ENCODE data around the gene PAK1. TPM values are rescaled to one million over a fixed set of nuclear protein-coding genes. Genes with fewer than 3 reads are reported as not detected.

The PAK1 gene
- total and polyA plus RNA-seq, 2 of the 8 experiments (the other 6 are each of a cell fraction or from before 2014, with no cell fraction given) = 87.7 to 151 TPM

DNA sequence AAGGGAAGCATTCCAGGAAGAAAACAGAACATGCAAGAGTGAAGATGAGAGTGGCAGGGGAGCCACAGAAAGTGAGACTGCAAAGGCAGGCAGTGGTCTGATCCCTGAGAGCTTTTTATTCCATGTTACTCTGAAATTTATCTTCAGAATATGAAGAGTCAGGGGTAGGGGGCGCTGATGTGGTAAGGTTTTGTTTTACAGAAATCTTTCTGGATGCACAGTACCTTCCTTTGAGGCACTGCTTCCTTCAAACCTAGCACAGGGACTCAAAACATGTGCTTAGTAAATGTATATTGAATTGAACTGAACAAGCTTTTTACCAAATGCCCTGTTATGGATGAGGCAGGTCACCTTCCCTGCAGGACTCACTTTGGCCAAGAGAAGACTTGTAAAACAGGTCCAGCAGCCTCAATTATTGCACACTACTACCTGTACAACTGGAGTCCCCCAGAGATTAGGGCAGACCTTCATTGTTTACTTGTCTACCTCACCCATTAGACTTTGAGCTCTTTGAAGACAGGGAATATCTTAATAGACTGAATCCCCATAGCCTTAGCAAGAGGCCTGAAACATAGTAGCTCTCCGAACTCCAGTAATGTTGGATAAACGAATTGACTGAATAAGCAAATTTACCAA lies 2.2 kb downstream of the PAK1 start:
- Histone ChIP-seq H4K20me1 (replicated peaks in 1 of 2; ENCODE audit: control insufficient read depth in 1 of 2, insufficient read depth in 2 of 2, low read length in 2 of 2) (no peaks in the 10 kb centered on the region), H3K4ac (replicated peaks; ENCODE audit: insufficient read length, low read depth, low read length) (peak overlapping the region; percentile 46), H3K23ac (ENCODE audit: insufficient read length) (no peak overlapping the region), H3K9me3 (ENCODE audit: insufficient read depth in 2 of 2, low read depth in 1 of 2, low read length in 1 of 2) (no peaks in the 10 kb centered on the region), H2AK5ac (ENCODE audit: low read depth, low read length) (no peak overlapping the region; the same call in 1 of the 2 replicates), H2BK120ac (replicated peaks; ENCODE audit: low read depth, low read length) (peak overlapping the region; percentile 6), H3K79me2 (ENCODE audit: control insufficient read depth in 1 of 2, insufficient read depth in 2 of 2, low read length in 2 of 2) (peaks cover 7 to 49% of the 10 kb centered on the region in 2 experiments), H3K56ac (replicated peaks; ENCODE audit: insufficient read length, low read depth, low read length) (no peak overlapping the region), H3K14ac (ENCODE audit: insufficient read length) (no peak overlapping the region), H4K5ac (ENCODE audit: insufficient read length, low read depth, low read length) (peak overlapping the region; percentile 3), H4K91ac (replicated peaks; ENCODE audit: insufficient read length, low read length) (peak overlapping the region; percentile 81), H3K27me3 (replicated peaks in 1 of 4; ENCODE audit: control insufficient read depth in 3 of 4, extremely low read depth in 1 of 4, insufficient read depth in 3 of 4, low read length in 3 of 4) (no peaks in the 10 kb centered on the region), H3K18ac (ENCODE audit: extremely low read depth, low read length) (peak overlapping the region; percentile 73; the same call in 1 of the 2 replicates), H2BK5ac (ENCODE audit: low read depth, low read length) (peak overlapping the region; percentile 81), H2BK12ac (ENCODE audit: low read depth, low read length) (peak overlapping the region; percentile 84), H3K23me2 (ENCODE audit: low read depth, low read length) (peaks cover 3% of the 10 kb centered on the region; the same call in 1 of the 2 replicates), H2BK20ac (ENCODE audit: low read length) (peak overlapping the region; percentile 68; the same call in 1 of the 2 replicates), H3K4me3 (ENCODE audit: extremely low read depth in 1 of 4, insufficient read depth in 2 of 4, low read depth in 3 of 4, low read length in 4 of 4) (peak overlapping the region in 2 of 4 experiments; percentile 83 to 86; a peak in 4 of 8 replicates), H3K9ac (replicated peaks in 1 of 4; ENCODE audit: extremely low read depth in 1 of 4, low read depth in 3 of 4, low read length in 3 of 4) (no peak overlapping the region; a peak in 1 of 7 replicates), H3K4me2 (ENCODE audit: insufficient read depth in 1 of 2, low read depth in 2 of 2, low read length in 2 of 2) (peak overlapping the region; percentile 64 to 78), H3K79me1 (ENCODE audit: low read depth, low read length) (no peaks in the 10 kb centered on the region), H3K4me1 (replicated peaks in 1 of 4; ENCODE audit: control insufficient read depth in 3 of 4, insufficient read depth in 4 of 4, low read length in 3 of 4) (peaks cover 11 to 35% (median 14%) of the 10 kb centered on the region in 4 experiments; a peak in 6 of 7 replicates), H2AFZ (ENCODE audit: low read length) (no peak overlapping the region), H4K8ac (ENCODE audit: extremely low read depth, insufficient read depth, low read length) (no peak overlapping the region), H2BK15ac (ENCODE audit: low read length) (no peak overlapping the region), H3K27ac (ENCODE audit: low read depth, low read length) (peak overlapping the region; percentile 20; the same call in 1 of the 2 replicates), H3K36me3 (ENCODE audit: control insufficient read depth in 2 of 4, insufficient read depth in 4 of 4, low read length in 3 of 4) (no peaks in the 10 kb centered on the region)
- CTCF ChIA-PET (ENCODE audit: partially characterized antibody) = interaction anchor here (0.6 to 3.1 kb wide), 38 partner anchors 9 to 570 kb away, joined by 3 to 22 read pairs (median 4); no protein-coding TSS in a partner anchor
- WGBS, 2 experiments (ENCODE audit: extremely low coverage in 1 of 2, insufficient coverage in 1 of 2, insufficient read length in 1 of 2, insufficient replicate concordance in 2 of 2, low coverage in 1 of 2, low lambda C conversion rate in 2 of 2, missing lambda C conversion rate in 1 of 2) = 32% methylated on average over 3 of the region's 3 CpGs; no CpG with 5 or more reads in 1 of the 2 experiments
- FAIRE-seq = no peak
- TF ChIP-seq TAF7 (optimal IDR thresholded peaks at IDR 0.05; ENCODE audit: borderline replicate concordance, low read depth, low read length) (no peak), RBBP5 (IDR thresholded peaks at IDR 0.05; ENCODE audit: borderline replicate concordance, low read depth, low read length) (no peak), RAD21 (IDR thresholded peaks at IDR 0.05 in 1 of 2, conservative IDR thresholded peaks at IDR 0.05 in 1 of 2; ENCODE audit: low read depth in 2 of 2, low read length in 2 of 2) (peak; percentile 24 to 35; a peak in 2 of 4 replicates), HDAC6 (IDR thresholded peaks at IDR 0.05; ENCODE audit: low read depth, low read length) (no peak)
- TF ChIP-seq, protein P1, sequence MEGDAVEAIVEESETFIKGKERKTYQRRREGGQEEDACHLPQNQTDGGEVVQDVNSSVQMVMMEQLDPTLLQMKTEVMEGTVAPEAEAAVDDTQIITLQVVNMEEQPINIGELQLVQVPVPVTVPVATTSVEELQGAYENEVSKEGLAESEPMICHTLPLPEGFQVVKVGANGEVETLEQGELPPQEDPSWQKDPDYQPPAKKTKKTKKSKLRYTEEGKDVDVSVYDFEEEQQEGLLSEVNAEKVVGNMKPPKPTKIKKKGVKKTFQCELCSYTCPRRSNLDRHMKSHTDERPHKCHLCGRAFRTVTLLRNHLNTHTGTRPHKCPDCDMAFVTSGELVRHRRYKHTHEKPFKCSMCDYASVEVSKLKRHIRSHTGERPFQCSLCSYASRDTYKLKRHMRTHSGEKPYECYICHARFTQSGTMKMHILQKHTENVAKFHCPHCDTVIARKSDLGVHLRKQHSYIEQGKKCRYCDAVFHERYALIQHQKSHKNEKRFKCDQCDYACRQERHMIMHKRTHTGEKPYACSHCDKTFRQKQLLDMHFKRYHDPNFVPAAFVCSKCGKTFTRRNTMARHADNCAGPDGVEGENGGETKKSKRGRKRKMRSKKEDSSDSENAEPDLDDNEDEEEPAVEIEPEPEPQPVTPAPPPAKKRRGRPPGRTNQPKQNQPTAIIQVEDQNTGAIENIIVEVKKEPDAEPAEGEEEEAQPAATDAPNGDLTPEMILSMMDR (IDR thresholded peaks at IDR 0.05; ENCODE audit: control extremely low read depth in 1 of 3, insufficient read depth in 1 of 3, low read depth in 1 of 3, low read length in 3 of 3) = peak in 1 of 3 experiments; percentile 19; a peak in 2 of 4 replicates
- no peak for DNase-seq (ENCODE audit: low read depth in 1 of 2, low spot score in 2 of 2)
- POLR2A ChIA-PET (ENCODE audit: partially characterized antibody) = interaction anchor here (0.8 to 3.1 kb wide), 18 partner anchors 8 to 273 kb away, joined by 3 to 21 read pairs (median 4); no protein-coding TSS in a partner anchor
